DMS114 treated with DMSO at 0.1 percent for 48 hours (cell line): ENCODE results near the gene TUG1.
A peak's percentile ranks its signal among the peaks of the same experiment; 100 is the strongest.

Source experiments
- DNase-seq: peaks from one replicate; lab custom pipeline; 2025; ENCODE audit not compliant: unreplicated experiment; lab: John Stamatoyannopoulos, UW

Gene TUG1

GRCh38 chr22:30968924-30969531 is at the start of gene TUG1:
Gene TUG1, plus strand, starts transcription at chr22:30969265.
- peak; percentile 89 for DNase-seq

GRCh38 chr22:30919973-30920372 is 49.1 kb upstream of the TUG1 start:
- no peak for DNase-seq

GRCh38 chr22:30920407-30920806 is 48.7 kb upstream of the TUG1 start:
- peak; percentile 45 for DNase-seq

GRCh38 chr22:30921108-30921507 is 48.0 kb upstream of the TUG1 start:
- DNase-seq: no peak

- DNase-seq: peak; percentile 39
Measured at GRCh38 chr22:30922151-30922611, 46.9 kb upstream of the TUG1 start.

GRCh38 chr22:30923168-30923900 is 45.7 kb upstream of the TUG1 start:
- no peak for DNase-seq

GRCh38 chr22:30925667-30926066 is 43.4 kb upstream of the TUG1 start:
- DNase-seq: no peak

- DNase-seq: no peak
Measured at GRCh38 chr22:30926706-30927105, 42.4 kb upstream of the TUG1 start.

- no peak for DNase-seq
Measured at GRCh38 chr22:30927806-30928205, 41.3 kb upstream of the TUG1 start.

GRCh38 chr22:30928401-30928800 is 40.7 kb upstream of the TUG1 start:
- no peak for DNase-seq

GRCh38 chr22:30930228-30930627 is 38.8 kb upstream of the TUG1 start:
- no peak for DNase-seq

GRCh38 chr22:30931541-30932300 is 37.3 kb upstream of the TUG1 start:
- no peak for DNase-seq

GRCh38 chr22:30932661-30933060 is 36.4 kb upstream of the TUG1 start:
- DNase-seq: no peak

- DNase-seq: no peak
Measured at GRCh38 chr22:30933457-30933856, 35.6 kb upstream of the TUG1 start.

- DNase-seq: no peak
Measured at GRCh38 chr22:30934053-30934452, 35.0 kb upstream of the TUG1 start.

GRCh38 chr22:30940685-30941362 is 28.2 kb upstream of the TUG1 start:
- DNase-seq: no peak

- no peak for DNase-seq
Measured at GRCh38 chr22:30941363-30941740, 27.7 kb upstream of the TUG1 start.

- no peak for DNase-seq
Measured at GRCh38 chr22:30943368-30943767, 25.7 kb upstream of the TUG1 start.

- DNase-seq: no peak
Measured at GRCh38 chr22:30944986-30945385, 24.1 kb upstream of the TUG1 start.

- DNase-seq: no peak
Measured at GRCh38 chr22:30945653-30946052, 23.4 kb upstream of the TUG1 start.

GRCh38 chr22:30946354-30946753 is 22.7 kb upstream of the TUG1 start:
- DNase-seq: no peak
